Measurements from ENCODE around the gene DISC1.

DNA sequence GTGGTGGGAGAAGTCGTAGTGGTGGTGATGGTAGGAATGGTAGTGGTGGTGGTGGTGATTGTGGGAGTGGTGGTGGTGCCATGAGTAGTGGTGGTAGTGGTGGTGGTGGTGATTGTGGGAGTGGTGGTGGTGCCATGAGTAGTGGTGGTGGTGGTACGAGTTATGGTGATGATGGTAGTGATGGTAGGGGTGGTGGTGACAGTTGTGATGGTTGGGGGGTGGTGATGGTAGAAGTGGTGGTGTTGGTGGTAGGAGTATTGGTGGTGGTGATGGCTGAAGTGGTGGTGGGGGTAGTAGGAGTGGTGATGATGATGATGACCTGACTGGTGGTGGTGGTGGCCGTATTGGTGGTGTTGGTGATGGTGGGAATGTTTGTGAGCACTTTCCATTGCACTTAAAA lies 107.1 kb downstream of the DISC1 start:
- TF ChIP-seq, protein P1, sequence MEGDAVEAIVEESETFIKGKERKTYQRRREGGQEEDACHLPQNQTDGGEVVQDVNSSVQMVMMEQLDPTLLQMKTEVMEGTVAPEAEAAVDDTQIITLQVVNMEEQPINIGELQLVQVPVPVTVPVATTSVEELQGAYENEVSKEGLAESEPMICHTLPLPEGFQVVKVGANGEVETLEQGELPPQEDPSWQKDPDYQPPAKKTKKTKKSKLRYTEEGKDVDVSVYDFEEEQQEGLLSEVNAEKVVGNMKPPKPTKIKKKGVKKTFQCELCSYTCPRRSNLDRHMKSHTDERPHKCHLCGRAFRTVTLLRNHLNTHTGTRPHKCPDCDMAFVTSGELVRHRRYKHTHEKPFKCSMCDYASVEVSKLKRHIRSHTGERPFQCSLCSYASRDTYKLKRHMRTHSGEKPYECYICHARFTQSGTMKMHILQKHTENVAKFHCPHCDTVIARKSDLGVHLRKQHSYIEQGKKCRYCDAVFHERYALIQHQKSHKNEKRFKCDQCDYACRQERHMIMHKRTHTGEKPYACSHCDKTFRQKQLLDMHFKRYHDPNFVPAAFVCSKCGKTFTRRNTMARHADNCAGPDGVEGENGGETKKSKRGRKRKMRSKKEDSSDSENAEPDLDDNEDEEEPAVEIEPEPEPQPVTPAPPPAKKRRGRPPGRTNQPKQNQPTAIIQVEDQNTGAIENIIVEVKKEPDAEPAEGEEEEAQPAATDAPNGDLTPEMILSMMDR (conservative IDR thresholded peaks at IDR 0.05 in 1 of 2, IDR thresholded peaks at IDR 0.05 in 1 of 2; ENCODE audit: extremely low read depth in 1 of 2, insufficient read depth in 1 of 2, low read depth in 1 of 2, low read length in 2 of 2), result no peak
- no peak for TF ChIP-seq EZH2 (IDR thresholded peaks at IDR 0.05; ENCODE audit: borderline replicate concordance, low read length)
